Measurements from ENCODE around the gene NR6A1. TPM values are rescaled to one million over a fixed set of nuclear protein-coding genes. Genes with fewer than 3 reads are reported as not detected.
A peak's percentile ranks its signal among the peaks of the same experiment; 100 is the strongest.

Gene NR6A1
- total and polyA plus RNA-seq, 2 of the 13 experiments (the other 11 are each of a cell fraction or from before 2014, with no cell fraction given): 28.1 to 31.5 TPM

DNA sequence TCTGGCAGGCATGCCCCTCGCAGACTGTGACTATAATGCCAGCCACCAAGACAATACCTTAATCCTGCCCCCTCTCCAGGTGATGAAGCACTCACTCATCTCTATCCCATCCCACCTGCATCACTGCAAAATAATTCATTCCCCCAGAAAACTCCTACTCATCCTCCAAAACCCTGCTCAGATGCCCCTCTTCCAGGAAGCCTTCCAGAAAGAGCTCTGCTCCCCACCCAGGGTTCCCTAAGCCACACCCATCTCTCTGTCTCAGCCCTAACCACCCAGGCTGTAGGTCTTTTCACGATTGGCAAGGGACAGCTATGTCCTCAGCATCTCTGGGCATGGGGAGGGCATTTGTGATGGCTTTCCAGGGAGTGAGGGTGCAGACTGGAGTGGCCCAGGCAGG lies 281.1 kb downstream of the NR6A1 start:
- no peak overlapping the region for H3K4me3 ChIP-seq (replicated peaks in 1 of 3; ENCODE audit: insufficient read depth in 1 of 3, low read depth in 2 of 3, low read length in 3 of 3)
- BruUV-seq (replicated peaks): no TSS peak
- in situ Hi-C loops (cut with HindIII; ENCODE audit: extremely low pct_ligation_motif_present, low pct_unique_long_range_greater_than_20kb) (no loop called here), intact Hi-C loops (cut with micrococcal nuclease; ENCODE audit: unreplicated experiment) (no loop called here)
- H3K4me1 ChIP-seq (ENCODE audit: insufficient read depth, low read length): no peaks in the 10 kb centered on the region
- FAIRE-seq: no peak
- no peak for ATAC-seq
- no peaks in the 10 kb centered on the region for H3K27me3 ChIP-seq (ENCODE audit: control insufficient read depth in 1 of 2, insufficient read depth in 2 of 2, low read length in 2 of 2)
- no peak for TF ChIP-seq ZMAT3 (CRISPR knock-in tag; conservative IDR thresholded peaks at IDR 0.05)
- no peak for TF ChIP-seq HOXA7 (CRISPR knock-in tag; IDR thresholded peaks at IDR 0.05)
- no peak for TF ChIP-seq ZNF777 (CRISPR knock-in tag; IDR thresholded peaks at IDR 0.05)
- no peak overlapping the region for H3K4me2 ChIP-seq (ENCODE audit: low read depth, low read length)
- no peak overlapping the region for H3K9ac ChIP-seq (ENCODE audit: insufficient read depth, low read depth, low read length)
- H3K9me3 ChIP-seq (ENCODE audit: low read length): no peaks in the 10 kb centered on the region
- ChIA-PET POLR2A (interaction anchor here (0.8 kb wide), 1 partner anchor 47 kb away, joined by 3 read pairs; no protein-coding TSS in a partner anchor), CTCF (ENCODE audit: low intra/inter-chr PET ratio, low total read pairs) (no interaction called here)
- 100% methylated on average over 2 of the region's 2 CpGs for WGBS (ENCODE audit: low lambda C conversion rate)
- peaks cover 1 to 2% of the 10 kb centered on the region in 2 experiments; a peak in 3 of 5 replicates for H3K36me3 ChIP-seq (replicated peaks in 1 of 2; ENCODE audit: control insufficient read depth in 1 of 2, insufficient read depth in 2 of 2, low read length in 2 of 2)
- H3K79me2 ChIP-seq (ENCODE audit: insufficient read depth, low read length): no peaks in the 10 kb centered on the region
- H3K27ac ChIP-seq (ENCODE audit: extremely low read length, insufficient read depth, low read length): no peak overlapping the region
- DNase-seq (ENCODE audit: low spot score): no peak
- H4K20me1 ChIP-seq (ENCODE audit: insufficient read depth, low read length): no peaks in the 10 kb centered on the region
- no peak overlapping the region for H2AFZ ChIP-seq (ENCODE audit: low read length)

DNA sequence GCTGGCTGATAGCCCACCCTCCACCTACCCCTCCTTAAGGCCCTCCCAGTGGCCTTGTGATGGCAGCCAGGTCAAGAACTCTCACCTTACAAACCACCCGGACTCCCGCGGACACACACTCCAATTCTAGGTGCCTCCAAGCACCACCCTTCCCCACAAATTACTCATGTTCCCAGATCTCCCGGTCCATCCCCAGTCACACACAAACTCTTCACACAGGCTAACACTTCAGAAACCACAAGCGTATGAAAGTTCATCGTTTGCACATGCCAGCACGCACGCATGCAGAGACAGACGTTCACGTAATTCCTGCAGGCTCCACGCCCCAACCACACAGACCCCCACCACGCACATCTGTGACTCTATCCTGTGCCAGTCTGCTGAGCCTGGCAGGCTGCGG lies 281.9 kb downstream of the NR6A1 start:
- H3K9me3 ChIP-seq (ENCODE audit: low read length): no peaks in the 10 kb centered on the region
- intact Hi-C loops (cut with micrococcal nuclease; ENCODE audit: unreplicated experiment) (no loop called here), in situ Hi-C loops (cut with HindIII; ENCODE audit: extremely low pct_ligation_motif_present, low pct_unique_long_range_greater_than_20kb) (no loop called here)
- no peak overlapping the region for H3K4me2 ChIP-seq (ENCODE audit: low read depth, low read length)
- DNase-seq (ENCODE audit: low spot score) (no peak), FAIRE-seq (no peak), ATAC-seq (no peak)
- H2AFZ ChIP-seq (ENCODE audit: low read length): no peak overlapping the region
- WGBS (ENCODE audit: low lambda C conversion rate): 98% methylated on average over 12 of the region's 13 CpGs
- H3K27ac ChIP-seq (ENCODE audit: extremely low read length, insufficient read depth, low read length): no peak overlapping the region
- peaks cover 1 to 2% of the 10 kb centered on the region in 2 experiments; a peak in 3 of 5 replicates for H3K36me3 ChIP-seq (replicated peaks in 1 of 2; ENCODE audit: control insufficient read depth in 1 of 2, insufficient read depth in 2 of 2, low read length in 2 of 2)
- CTCF ChIA-PET (ENCODE audit: low intra/inter-chr PET ratio, low total read pairs): no interaction called here
- POLR2A ChIA-PET: no interaction called here
- no TSS peak for BruUV-seq (replicated peaks)
- H3K9ac ChIP-seq (ENCODE audit: insufficient read depth, low read depth, low read length): no peak overlapping the region
- no peaks in the 10 kb centered on the region for H3K4me1 ChIP-seq (ENCODE audit: insufficient read depth, low read length)
- no peaks in the 10 kb centered on the region for H4K20me1 ChIP-seq (ENCODE audit: insufficient read depth, low read length)
- H3K79me2 ChIP-seq (ENCODE audit: insufficient read depth, low read length): no peaks in the 10 kb centered on the region
- H3K27me3 ChIP-seq (ENCODE audit: control insufficient read depth in 1 of 2, insufficient read depth in 2 of 2, low read length in 2 of 2): no peaks in the 10 kb centered on the region
- H3K4me3 ChIP-seq (replicated peaks in 1 of 3; ENCODE audit: insufficient read depth in 1 of 3, low read depth in 2 of 3, low read length in 3 of 3): no peak overlapping the region
- TF ChIP-seq, protein P1, sequence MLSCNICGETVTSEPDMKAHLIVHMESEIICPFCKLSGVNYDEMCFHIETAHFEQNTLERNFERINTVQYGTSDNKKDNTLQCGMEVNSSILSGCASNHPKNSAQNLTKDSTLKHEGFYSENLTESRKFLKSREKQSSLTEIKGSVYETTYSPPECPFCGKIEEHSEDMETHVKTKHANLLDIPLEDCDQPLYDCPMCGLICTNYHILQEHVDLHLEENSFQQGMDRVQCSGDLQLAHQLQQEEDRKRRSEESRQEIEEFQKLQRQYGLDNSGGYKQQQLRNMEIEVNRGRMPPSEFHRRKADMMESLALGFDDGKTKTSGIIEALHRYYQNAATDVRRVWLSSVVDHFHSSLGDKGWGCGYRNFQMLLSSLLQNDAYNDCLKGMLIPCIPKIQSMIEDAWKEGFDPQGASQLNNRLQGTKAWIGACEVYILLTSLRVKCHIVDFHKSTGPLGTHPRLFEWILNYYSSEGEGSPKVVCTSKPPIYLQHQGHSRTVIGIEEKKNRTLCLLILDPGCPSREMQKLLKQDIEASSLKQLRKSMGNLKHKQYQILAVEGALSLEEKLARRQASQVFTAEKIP (CRISPR knock-in tag; IDR thresholded peaks at IDR 0.05; ENCODE audit: borderline replicate concordance): no peak
- TF ChIP-seq, protein P2, sequence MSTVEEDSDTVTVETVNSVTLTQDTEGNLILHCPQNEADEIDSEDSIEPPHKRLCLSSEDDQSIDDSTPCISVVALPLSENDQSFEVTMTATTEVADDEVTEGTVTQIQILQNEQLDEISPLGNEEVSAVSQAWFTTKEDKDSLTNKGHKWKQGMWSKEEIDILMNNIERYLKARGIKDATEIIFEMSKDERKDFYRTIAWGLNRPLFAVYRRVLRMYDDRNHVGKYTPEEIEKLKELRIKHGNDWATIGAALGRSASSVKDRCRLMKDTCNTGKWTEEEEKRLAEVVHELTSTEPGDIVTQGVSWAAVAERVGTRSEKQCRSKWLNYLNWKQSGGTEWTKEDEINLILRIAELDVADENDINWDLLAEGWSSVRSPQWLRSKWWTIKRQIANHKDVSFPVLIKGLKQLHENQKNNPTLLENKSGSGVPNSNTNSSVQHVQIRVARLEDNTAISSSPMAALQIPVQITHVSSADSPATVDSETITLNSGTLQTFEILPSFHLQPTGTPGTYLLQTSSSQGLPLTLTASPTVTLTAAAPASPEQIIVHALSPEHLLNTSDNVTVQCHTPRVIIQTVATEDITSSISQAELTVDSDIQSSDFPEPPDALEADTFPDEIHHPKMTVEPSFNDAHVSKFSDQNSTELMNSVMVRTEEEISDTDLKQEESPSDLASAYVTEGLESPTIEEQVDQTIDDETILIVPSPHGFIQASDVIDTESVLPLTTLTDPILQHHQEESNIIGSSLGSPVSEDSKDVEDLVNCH (CRISPR knock-in tag; IDR thresholded peaks at IDR 0.05): no peak
- no peak for TF ChIP-seq REPIN1 (CRISPR knock-in tag; IDR thresholded peaks at IDR 0.05; ENCODE audit: borderline replicate concordance, low read depth)
- no peak for TF ChIP-seq NONO (IDR thresholded peaks at IDR 0.05)
- 0 out of 2 replicates have a peak, but pooled peaks have one; percentile 18 for TF ChIP-seq NONO (CRISPR knock-in tag; conservative IDR thresholded peaks at IDR 0.05)
- TF ChIP-seq HDAC6 (IDR thresholded peaks at IDR 0.05; ENCODE audit: low read depth, low read length): no peak
- no peak for TF ChIP-seq ZSCAN30 (CRISPR knock-in tag; IDR thresholded peaks at IDR 0.05)
- no peak for TF ChIP-seq JARID2 (CRISPR knock-in tag; IDR thresholded peaks at IDR 0.05; ENCODE audit: insufficient replicate concordance)
- no peak for TF ChIP-seq HMG20A (CRISPR knock-in tag; IDR thresholded peaks at IDR 0.05; ENCODE audit: borderline replicate concordance)
- TF ChIP-seq ZNF33A (CRISPR knock-in tag; IDR thresholded peaks at IDR 0.05; ENCODE audit: borderline replicate concordance): no peak
- 0 out of 2 replicates have a peak, but pooled peaks have one; percentile 0 for TF ChIP-seq POLR2G (IDR thresholded peaks at IDR 0.05; ENCODE audit: low read depth, low read length)
- no peak for TF ChIP-seq MBD4 (IDR thresholded peaks at IDR 0.05; ENCODE audit: borderline replicate concordance, low read length)
- TF ChIP-seq, protein P3, sequence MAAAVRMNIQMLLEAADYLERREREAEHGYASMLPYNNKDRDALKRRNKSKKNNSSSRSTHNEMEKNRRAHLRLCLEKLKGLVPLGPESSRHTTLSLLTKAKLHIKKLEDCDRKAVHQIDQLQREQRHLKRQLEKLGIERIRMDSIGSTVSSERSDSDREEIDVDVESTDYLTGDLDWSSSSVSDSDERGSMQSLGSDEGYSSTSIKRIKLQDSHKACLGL (CRISPR knock-in tag; IDR thresholded peaks at IDR 0.05): no peak
